Panc1 (cell line): Measurements from ENCODE around the gene IL15. TPM values are rescaled to one million over a fixed set of nuclear protein-coding genes. Genes with fewer than 3 reads are reported as not detected.

ENCODE experiments used
- ATAC-seq: fragments of 200-7000 bp; cut with Tn5 transposase; 2 replicates; pipeline ENCODE4 v1.9.1; 2020; ENCODE audit warnings: mild to moderate bottlenecking, moderate library complexity
- BruUV-seq: library from RNA; stranded (reverse); fragments of 400-500 nt; replicated peaks from 2 replicates; lab custom pipeline; 2021; lab: Mats Ljungman, UMichigan
- CTCF ChIA-PET: fragments of 300-600 bp; sonication (Branson Sonifier 250); formaldehyde crosslinking; loops from one replicate; lab custom pipeline; 2022; ENCODE audit warnings: antibody characterized with exemption; lab: Charles Lee
- POLR2A ChIA-PET: fragments of 300-600 bp; sonication (Branson Sonifier 250); formaldehyde crosslinking; loops from one replicate; lab custom pipeline; 2022; ENCODE audit warnings: antibody characterized with exemption; lab: Charles Lee
- DNase-seq: peaks from one replicate; pipeline ENCODE4 v3.0.0-alpha.2; 2010; ENCODE audit warnings: low read depth, low spot score
- H3K27ac ChIP-seq: 2 replicates; pipeline ENCODE4 v1.5.1; 2011; ENCODE audit warnings: mild to moderate bottlenecking, low read length, inconsistent platforms
- H3K27me3 ChIP-seq: fragments of 200-500 bp; sonication (Bioruptor generic); 2 replicates; pipeline ENCODE4 v1.6.0; 2014; ENCODE audit warnings: low read length, inconsistent platforms; ENCODE audit not compliant: control insufficient read depth, insufficient read depth
- H3K36me3 ChIP-seq: fragments of 200-500 bp; sonication (Bioruptor generic); 2 replicates; pipeline ENCODE4 v1.5.1; 2014; ENCODE audit warnings: inconsistent platforms, mild to moderate bottlenecking, low read length, moderate library complexity; ENCODE audit not compliant: control insufficient read depth, insufficient read depth
- H3K4me1 ChIP-seq: 2 replicates; pipeline ENCODE4 v1.5.1; 2011; ENCODE audit warnings: inconsistent platforms, mild to moderate bottlenecking, low read length, moderate library complexity; ENCODE audit not compliant: control insufficient read depth, insufficient read depth
- H3K4me3 ChIP-seq, 2 experiments: 2 replicates each; pipeline ENCODE4 v1.5.1; 2011 to 2012; ENCODE audit warnings: low read depth in 2 of 2, low read length in 2 of 2, mild to moderate bottlenecking in 2 of 2, inconsistent platforms in 1 of 2, moderate library complexity in 1 of 2
- H3K9me3 ChIP-seq: fragments of 200-500 bp; sonication (Bioruptor generic); 2 replicates; pipeline ENCODE4 v1.5.1; 2014; ENCODE audit warnings: low read depth, mild to moderate bottlenecking, inconsistent platforms, low read length, moderate library complexity; ENCODE audit not compliant: control insufficient read depth, insufficient read depth
- CTCF ChIP-seq: fragments of 450-650 bp; IDR thresholded peaks from 2 replicates; pipeline ENCODE4 v1.5.1; 2017; ENCODE audit warnings: mild to moderate bottlenecking
- POLR2AphosphoS5 ChIP-seq: IDR thresholded peaks from 2 replicates; pipeline ENCODE4 v1.6.1; 2012; ENCODE audit warnings: mild to moderate bottlenecking, low read depth, low read length, moderate library complexity
- REST ChIP-seq, 2 experiments: IDR thresholded peaks; 2 replicates each; pipeline ENCODE4 v1.6.1; 2011 to 2012; ENCODE audit warnings: low read depth in 2 of 2, control low read depth in 1 of 2, low read length in 1 of 2, mild to moderate bottlenecking in 1 of 2, moderate library complexity in 1 of 2; ENCODE audit not compliant: insufficient read depth in 1 of 2
- SIN3A ChIP-seq: IDR thresholded peaks from 2 replicates; pipeline ENCODE4 v1.6.1; 2012; ENCODE audit warnings: low read depth, mild to moderate bottlenecking, low read length, moderate library complexity, borderline replicate concordance; ENCODE audit not compliant: insufficient read depth
- TCF7L2 ChIP-seq: IDR thresholded peaks from 2 replicates; pipeline ENCODE4 v1.6.1; 2011; ENCODE audit warnings: mild to moderate bottlenecking, low read depth, low read length, inconsistent platforms
- in situ Hi-C: cut with HindIII; loops from 2 replicates; pipeline ENCODE4 v1.10.0; 2016; ENCODE audit warnings: low sequenced_read_pairs, low pct_unique_long_range_greater_than_20kb
- intact Hi-C: fragments of 100-400 bp; cut with micrococcal nuclease; formaldehyde crosslinking; loops from one replicate; pipeline ENCODE4 v1.10.0; 2022; ENCODE audit not compliant: unreplicated experiment
- total RNA-seq: library from RNA; stranded (reverse); gene quantifications from one replicate; pipeline ENCODE4 v1.2.1, GENCODE V29; 2021; ENCODE audit not compliant: unreplicated experiment

The IL15 gene
- total RNA-seq, 1 experiment from 2014 or later = 2.7 TPM

- Histone ChIP-seq H3K36me3 (no peaks in the 10 kb centered on the region), H3K9me3 (no peaks in the 10 kb centered on the region), H3K27me3 (no peaks in the 10 kb centered on the region), H3K27ac (no peak overlapping the region), H3K4me1 (no peaks in the 10 kb centered on the region), H3K4me3 (no peak overlapping the region)
- ChIA-PET POLR2A (no interaction called here), CTCF (no interaction called here)
- BruUV-seq = no TSS peak
- DNase-seq (no peak), ATAC-seq (no peak)
- TF ChIP-seq REST (IDR thresholded peaks at IDR 0.05; ENCODE audit: insufficient read depth in 1 of 2, low read depth in 2 of 2, low read length in 1 of 2) (no peak), CTCF (no peak), POLR2AphosphoS5 (no peak), TCF7L2 (no peak), SIN3A (no peak)
- in situ Hi-C loops (no loop called here), intact Hi-C loops (loop anchor here (10.0 kb wide), 1 partner anchor 368 kb away; no protein-coding TSS in a partner anchor)
These were observed 76.8 kb downstream of the IL15 start for GRCh38 chr4:141713185-141713584.

GRCh38 chr4:141713771-141714445, 77.5 kb downstream of the IL15 start:
- intact Hi-C loops (loop anchor here (10.0 kb wide), 1 partner anchor 369 kb away; no protein-coding TSS in a partner anchor), in situ Hi-C loops (no loop called here)
- TF ChIP-seq SIN3A = no peak
- no peak for TF ChIP-seq CTCF
- no peak for TF ChIP-seq REST (IDR thresholded peaks at IDR 0.05; ENCODE audit: insufficient read depth in 1 of 2, low read depth in 2 of 2, low read length in 1 of 2)
- no peak for TF ChIP-seq POLR2AphosphoS5
- no peak for TF ChIP-seq TCF7L2
- POLR2A ChIA-PET = no interaction called here
- Histone ChIP-seq H3K27ac (no peak overlapping the region), H3K9me3 (no peaks in the 10 kb centered on the region), H3K27me3 (no peaks in the 10 kb centered on the region), H3K36me3 (no peaks in the 10 kb centered on the region), H3K4me3 (no peak overlapping the region), H3K4me1 (no peaks in the 10 kb centered on the region)
- CTCF ChIA-PET = no interaction called here
- ATAC-seq = no peak
- DNase-seq = no peak
- BruUV-seq = no TSS peak
